ENCODE measurements around the gene TBC1D8. TPM values are rescaled to one million over a fixed set of nuclear protein-coding genes. Genes with fewer than 3 reads are reported as not detected.

The TBC1D8 gene
- total RNA-seq, 2 donors from 2014 or later = 63.8 to 111 TPM

DNA sequence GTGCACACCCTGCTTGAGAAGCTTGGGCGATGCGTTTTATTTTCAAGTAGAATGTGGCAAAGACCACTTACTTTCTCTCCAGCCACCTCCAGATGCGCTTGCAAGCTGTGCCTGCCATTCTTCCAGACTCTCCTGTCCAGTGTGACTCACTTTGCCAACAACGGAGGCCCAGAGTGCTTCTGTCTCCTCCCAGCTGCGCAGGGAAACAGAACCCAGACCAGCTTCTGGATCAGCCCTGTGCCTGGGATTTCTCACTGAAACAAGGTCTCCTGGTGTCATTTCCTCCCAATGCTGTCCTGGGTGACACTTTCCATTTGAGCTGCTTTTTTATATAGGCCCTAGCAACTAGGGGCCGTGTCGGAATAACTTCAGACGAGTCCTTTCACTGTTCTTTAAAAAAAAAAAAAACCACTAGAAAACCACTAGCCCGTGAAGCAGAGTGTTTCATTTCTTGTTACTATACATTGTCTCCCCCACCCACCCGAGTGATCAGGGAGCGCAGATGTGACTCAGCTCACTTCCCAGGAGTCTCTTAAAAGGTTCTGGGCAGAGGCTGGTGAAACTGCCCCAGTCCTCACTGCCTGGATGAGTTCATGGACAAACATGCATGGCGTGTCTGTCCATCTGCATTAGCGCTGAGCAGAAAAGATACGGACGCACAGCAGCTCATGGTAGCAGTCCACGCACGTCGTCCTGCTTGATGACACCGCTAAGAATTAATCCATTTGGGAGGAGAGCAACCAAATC is 174.4 kb downstream of the TBC1D8 start:
- no peaks in the 10 kb centered on the region for H3K9me3 ChIP-seq
- no peaks in the 10 kb centered on the region for H3K4me1 ChIP-seq
- H3K4me3 ChIP-seq = no peak overlapping the region
- WGBS, 2 donors = 83 to 92% methylated on average over 19 of the region's 19 CpGs
- ATAC-seq (no peak), DNase-seq (no peak)
- TF ChIP-seq POLR2A (IDR thresholded peaks at IDR 0.05) = no peak
- TF ChIP-seq, protein P1, sequence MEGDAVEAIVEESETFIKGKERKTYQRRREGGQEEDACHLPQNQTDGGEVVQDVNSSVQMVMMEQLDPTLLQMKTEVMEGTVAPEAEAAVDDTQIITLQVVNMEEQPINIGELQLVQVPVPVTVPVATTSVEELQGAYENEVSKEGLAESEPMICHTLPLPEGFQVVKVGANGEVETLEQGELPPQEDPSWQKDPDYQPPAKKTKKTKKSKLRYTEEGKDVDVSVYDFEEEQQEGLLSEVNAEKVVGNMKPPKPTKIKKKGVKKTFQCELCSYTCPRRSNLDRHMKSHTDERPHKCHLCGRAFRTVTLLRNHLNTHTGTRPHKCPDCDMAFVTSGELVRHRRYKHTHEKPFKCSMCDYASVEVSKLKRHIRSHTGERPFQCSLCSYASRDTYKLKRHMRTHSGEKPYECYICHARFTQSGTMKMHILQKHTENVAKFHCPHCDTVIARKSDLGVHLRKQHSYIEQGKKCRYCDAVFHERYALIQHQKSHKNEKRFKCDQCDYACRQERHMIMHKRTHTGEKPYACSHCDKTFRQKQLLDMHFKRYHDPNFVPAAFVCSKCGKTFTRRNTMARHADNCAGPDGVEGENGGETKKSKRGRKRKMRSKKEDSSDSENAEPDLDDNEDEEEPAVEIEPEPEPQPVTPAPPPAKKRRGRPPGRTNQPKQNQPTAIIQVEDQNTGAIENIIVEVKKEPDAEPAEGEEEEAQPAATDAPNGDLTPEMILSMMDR (IDR thresholded peaks at IDR 0.05) = no peak
- no peaks in the 10 kb centered on the region for H3K27me3 ChIP-seq
- H3K27ac ChIP-seq = no peak overlapping the region
- intact Hi-C loops (cut with DNase I) = no loop called here
- H3K36me3 ChIP-seq (replicated peaks in 1 of 2; ENCODE audit: insufficient read depth in 1 of 2, low read depth in 2 of 2) = peaks cover 0 to 43% of the 10 kb centered on the region in 2 donors

- intact Hi-C loops (cut with DNase I) = no loop called here
- Histone ChIP-seq H3K27me3 (no peaks in the 10 kb centered on the region), H3K36me3 (replicated peaks in 1 of 2; ENCODE audit: insufficient read depth in 1 of 2, low read depth in 2 of 2) (peaks cover 0 to 48% of the 10 kb centered on the region in 2 donors), H3K4me1 (no peaks in the 10 kb centered on the region), H3K9me3 (no peaks in the 10 kb centered on the region), H3K27ac (no peak overlapping the region), H3K4me3 (no peak overlapping the region)
- TF ChIP-seq POLR2A (IDR thresholded peaks at IDR 0.05) = no peak
- TF ChIP-seq, protein P1 (IDR thresholded peaks at IDR 0.05) = no peak
- 96 to 97% methylated on average over 3 to 6 of the region's 6 CpGs for WGBS, 2 donors
- ATAC-seq (no peak), DNase-seq (no peak)
These were observed 175.1 kb downstream of the TBC1D8 start for GRCh38 chr2:100976061-100976460.

DNA sequence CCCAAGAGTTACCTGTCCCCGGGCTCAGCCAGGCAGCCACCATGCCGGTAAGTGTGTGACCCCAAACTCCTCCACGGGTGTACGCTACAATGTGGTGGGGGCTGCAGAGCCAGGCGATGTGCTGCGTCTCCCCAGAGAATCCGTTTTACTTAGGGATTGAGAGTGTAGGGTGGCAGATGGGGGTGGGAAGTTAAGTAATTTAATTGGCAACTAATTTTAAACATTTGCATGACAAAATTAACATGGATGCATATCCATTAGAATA is 175.7 kb downstream of the TBC1D8 start:
- DNase-seq = no peak
- H3K36me3 ChIP-seq (replicated peaks in 1 of 2; ENCODE audit: insufficient read depth in 1 of 2, low read depth in 2 of 2) = peaks cover 0 to 49% of the 10 kb centered on the region in 2 donors
- 89 to 97% methylated on average over 7 of the region's 7 CpGs for WGBS, 2 donors
- H3K27me3 ChIP-seq = no peaks in the 10 kb centered on the region
- TF ChIP-seq, protein P1 (IDR thresholded peaks at IDR 0.05) = no peak
- TF ChIP-seq POLR2A (IDR thresholded peaks at IDR 0.05) = no peak
- H3K4me3 ChIP-seq = no peak overlapping the region
- ATAC-seq = no peak
- intact Hi-C loops (cut with DNase I) = no loop called here
- H3K4me1 ChIP-seq = no peaks in the 10 kb centered on the region
- no peaks in the 10 kb centered on the region for H3K9me3 ChIP-seq
- no peak overlapping the region for H3K27ac ChIP-seq

DNA sequence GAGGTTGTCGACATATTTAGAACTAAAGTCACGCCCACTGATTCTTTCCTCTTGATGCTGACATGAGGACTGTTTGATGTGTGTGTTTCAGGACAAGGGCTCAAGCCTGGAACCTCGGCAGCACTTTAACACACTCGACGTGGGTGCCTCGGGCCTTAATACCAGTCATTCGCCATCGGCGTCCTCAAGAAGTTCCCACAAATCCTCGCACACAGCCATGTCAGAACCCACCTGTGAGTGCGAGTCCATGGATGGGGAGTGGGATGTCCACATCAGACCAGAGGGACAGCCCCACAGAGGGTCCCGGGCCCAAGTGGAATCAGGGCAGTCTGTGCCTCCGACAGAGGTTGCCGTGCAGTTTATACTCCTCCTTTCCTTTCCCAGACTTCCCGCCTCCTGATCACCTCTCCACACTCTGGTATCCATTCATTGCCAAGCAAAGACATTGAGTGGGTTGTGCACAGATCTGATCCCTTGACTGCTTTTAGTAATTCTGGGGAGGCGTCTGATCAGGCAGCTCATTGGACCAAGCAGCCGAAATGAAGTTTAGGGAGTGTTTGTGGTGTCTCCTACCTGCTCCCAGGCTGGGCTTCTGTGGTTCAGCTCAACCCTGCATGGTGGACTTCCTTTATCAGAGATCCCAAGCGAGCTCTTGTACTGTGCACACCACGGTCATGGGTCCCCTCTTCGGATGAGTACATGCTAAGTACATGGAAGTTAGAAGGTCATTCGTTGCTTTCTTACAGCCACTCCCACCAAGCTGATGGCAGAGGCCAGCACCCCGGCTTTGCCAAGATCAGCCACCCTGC is 176.3 kb downstream of the TBC1D8 start:
- ATAC-seq (no peak), DNase-seq (no peak)
- no peaks in the 10 kb centered on the region for H3K4me1 ChIP-seq
- no peak overlapping the region for H3K4me3 ChIP-seq
- H3K9me3 ChIP-seq = no peaks in the 10 kb centered on the region
- intact Hi-C loops (cut with DNase I) = no loop called here
- no peak for TF ChIP-seq POLR2A (IDR thresholded peaks at IDR 0.05)
- TF ChIP-seq, protein P1 (IDR thresholded peaks at IDR 0.05) = no peak
- H3K27ac ChIP-seq = no peak overlapping the region
- 91 to 94% methylated on average over 16 to 22 of the region's 22 CpGs for WGBS, 2 donors
- no peaks in the 10 kb centered on the region for H3K27me3 ChIP-seq
- H3K36me3 ChIP-seq (replicated peaks in 1 of 2; ENCODE audit: insufficient read depth in 1 of 2, low read depth in 2 of 2) = peaks cover 0 to 48% of the 10 kb centered on the region in 2 donors

Measured in body of pancreas (tissue), 4 donors.